Esophagus mucosa (tissue), 1 donor: Measurements from ENCODE around the gene SLC15A3. TPM values are rescaled to one million over a fixed set of nuclear protein-coding genes. Genes with fewer than 3 reads are reported as not detected.
A peak's percentile ranks its signal among the peaks of the same experiment; 100 is the strongest.
"Not testable (repeated sequence)": the region's sequence is repeated elsewhere in the genome, so short reads cannot be mapped to it uniquely, and the experiment has no call there.

ENCODE experiments used
- ATAC-seq: fragments of 200-7000 bp; cut with Tn5 transposase; one replicate; pipeline ENCODE4 v1.9.1; 2020
- total RNA-seq: library from RNA; stranded (reverse); gene quantifications from one replicate; pipeline ENCODE4 v1.2.4, GENCODE V29; 2023
- donor health status: DM: yes; HTN: yes; CAD: no.

Gene SLC15A3
- total RNA-seq, 1 donor from 2014 or later, result 3.9 TPM

DNA sequence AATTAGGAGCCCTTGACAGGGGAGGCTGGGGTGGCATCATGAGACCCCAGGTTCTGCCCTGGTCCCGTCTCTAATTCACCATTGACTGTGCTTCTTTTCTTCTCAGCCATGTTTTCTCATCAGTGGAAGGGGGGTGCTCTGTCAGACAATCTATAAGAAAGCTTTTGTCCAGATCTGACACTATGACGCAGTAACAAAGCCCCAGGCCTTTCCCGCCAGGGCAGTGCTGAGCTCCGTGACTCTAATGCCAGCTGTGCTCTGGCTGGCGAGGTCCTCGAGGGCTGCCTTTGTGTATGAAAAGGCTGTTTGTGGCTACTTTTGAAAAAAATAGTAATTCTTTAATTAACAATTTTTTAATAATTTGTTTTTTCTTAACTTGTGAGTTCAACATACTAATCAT, 22.8 kb upstream of the SLC15A3 start:
- ATAC-seq, result no peak

DNA sequence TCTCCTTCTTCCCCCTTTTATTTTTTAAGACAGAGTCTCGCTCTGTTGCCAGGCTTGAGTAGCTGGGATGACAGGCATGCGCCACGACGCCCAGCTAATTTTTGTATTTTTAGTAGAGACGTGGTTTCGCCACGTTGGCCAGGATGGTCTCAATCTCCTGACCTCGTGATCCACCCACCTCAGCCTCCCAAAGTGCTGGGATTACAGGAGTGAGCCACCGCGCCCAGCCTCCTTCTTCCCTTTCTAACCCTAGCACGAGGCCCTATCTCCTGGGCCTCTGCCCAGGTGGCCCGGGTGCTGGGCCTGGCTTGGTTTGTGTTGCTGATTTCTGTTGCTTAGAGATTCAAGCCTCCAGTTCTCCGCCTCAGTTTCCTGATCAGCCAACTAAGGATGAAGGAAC, 22.3 kb upstream of the SLC15A3 start:
- ATAC-seq, result not testable (repeated sequence)

DNA sequence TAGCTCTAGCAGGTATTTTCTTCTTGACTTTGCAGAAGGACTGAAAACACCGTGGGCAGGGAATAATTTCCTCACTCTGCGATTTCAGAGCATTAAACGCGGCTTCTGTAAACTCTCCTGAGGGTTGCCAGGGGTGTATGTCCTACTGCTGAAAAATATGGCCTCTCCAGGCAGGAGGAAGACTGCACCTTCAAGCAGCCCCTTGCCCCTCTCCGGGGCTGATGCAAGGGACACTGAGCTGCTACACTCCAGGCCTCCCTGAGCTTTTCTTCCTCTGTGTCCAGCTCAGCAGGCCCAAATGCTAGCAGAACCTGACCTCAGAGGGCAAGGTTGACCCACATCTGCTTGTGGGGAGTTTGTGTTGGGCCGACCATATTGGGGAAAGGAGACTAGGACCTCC, 21.7 kb upstream of the SLC15A3 start:
- no peak for ATAC-seq

DNA sequence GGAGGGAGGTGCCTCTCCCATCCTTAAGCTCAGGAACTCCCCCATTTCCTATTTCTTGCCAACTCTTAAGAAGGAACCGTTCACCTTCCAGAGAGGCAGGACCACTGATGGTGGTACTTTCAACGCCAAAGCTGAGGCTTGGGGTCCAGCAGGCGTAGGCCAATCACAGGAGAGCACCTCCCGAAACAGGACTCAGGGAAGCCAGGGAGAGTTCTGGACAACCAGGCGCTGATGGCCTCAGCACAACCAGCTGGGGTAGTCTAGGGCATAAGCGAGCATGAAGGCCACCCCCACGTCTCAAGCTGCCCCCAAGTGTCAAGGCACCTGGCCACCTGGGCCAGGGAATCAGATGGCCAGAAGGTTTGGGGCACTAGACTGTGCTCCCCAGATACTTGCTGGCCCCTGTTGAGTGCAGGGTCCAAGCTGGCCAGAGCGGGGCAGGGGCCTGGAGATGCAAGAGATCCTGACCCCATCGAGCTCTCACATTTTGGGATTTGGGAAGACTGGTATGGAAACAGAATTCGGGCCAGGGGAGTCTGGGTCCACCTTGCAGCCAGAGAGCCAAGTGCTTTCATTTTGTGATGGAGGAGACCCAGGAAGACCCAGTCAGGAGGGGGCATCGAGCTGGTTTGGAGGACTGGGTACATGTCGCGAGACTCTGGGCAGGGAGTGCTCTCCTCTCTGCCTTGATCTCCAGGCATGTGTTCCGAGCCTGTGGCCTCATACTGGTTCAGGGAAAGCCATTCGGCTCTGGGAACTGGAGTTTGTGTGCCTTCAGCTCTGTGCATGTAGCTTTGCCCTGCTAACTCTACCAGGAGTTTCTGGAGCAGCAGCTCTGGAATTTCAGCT, 20.4 kb upstream of the SLC15A3 start:
- ATAC-seq, result no peak

DNA sequence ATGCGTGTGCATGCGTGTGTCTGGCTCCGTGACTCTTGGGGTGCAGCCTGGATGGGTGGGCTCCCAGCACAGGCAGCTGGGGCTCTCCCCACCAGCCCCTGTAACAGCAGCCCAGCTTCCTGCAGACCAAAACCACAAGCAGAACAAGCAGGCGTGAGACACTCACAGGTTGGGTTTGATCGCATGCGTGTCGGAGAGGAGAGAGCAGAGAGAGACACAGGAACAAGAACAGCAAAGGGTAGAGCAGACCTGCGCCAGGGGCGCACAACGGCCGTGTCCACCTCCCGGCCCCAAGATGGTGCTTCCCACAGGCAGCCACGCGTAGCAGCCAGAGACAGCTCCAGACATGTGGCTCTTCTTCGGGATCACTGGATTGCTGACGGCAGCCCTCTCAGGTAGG, 19.5 kb upstream of the SLC15A3 start, which contains the start of gene CD6:
Gene CD6, plus strand, starts transcription at position 161 of the 400 bp plus-strand sequence. Its CDS starts 186 bp downstream, at position 347.
- no peak for ATAC-seq

DNA sequence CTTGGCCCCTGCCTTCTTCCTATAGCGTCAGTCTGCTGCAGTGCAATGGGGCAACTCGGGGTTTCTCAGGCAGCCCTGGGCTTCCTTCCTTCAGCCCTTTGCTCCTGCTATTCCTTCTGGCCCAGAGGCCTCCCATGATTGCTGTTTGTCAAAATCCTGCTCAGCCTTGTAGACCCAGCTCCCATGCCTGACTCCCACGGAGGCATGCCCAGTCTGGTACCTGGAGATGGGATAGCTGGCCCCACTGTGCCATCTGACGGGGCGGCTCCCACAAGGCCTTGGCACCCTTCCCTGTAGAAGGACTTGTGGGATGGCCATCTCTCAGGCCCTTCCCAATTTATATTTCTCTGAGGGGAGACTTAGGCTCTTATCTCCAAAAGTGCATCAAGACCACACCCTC, 18.9 kb upstream of the SLC15A3 start:
- ATAC-seq, result peak; percentile 21

DNA sequence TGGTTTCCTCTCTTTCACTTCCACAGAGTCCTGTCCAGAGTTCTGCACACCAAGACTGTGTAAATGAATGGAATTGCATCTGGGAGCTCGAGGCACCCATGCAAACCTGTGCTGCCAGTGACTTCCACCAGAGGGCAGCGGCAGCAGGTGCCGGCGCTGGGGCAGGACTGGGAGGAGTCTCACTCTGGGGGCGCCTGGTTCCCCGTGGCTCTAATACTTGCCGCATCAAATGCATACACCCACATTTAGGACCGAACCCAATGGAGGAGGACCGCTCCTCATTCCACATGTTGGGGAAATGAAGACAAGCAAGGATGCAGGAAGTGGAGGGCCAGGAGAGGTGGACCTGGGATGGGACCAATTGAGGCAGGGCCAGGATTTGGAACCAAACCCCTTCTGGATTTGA, 18.4 kb upstream of the SLC15A3 start:
- peak; percentile 77 for ATAC-seq

DNA sequence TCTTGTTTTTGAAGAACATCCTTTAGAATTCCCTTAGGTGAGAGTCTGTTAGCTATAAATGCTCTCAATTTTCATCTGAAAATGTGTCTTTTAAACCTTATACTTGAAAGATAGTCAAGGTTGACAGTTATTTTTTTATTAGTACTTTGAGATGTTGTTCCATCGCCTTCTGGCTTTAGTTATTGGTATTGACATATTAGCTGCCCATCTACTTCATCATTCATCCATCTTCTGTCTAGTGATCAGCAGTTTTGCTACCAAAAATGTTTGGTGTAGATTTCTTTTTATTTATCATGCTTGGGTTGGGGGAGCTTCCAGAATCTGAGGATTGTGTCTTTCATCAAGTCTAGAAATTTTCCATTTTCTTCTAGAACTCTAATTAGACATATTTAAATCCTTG, 16.2 kb upstream of the SLC15A3 start:
- ATAC-seq, result no peak

DNA sequence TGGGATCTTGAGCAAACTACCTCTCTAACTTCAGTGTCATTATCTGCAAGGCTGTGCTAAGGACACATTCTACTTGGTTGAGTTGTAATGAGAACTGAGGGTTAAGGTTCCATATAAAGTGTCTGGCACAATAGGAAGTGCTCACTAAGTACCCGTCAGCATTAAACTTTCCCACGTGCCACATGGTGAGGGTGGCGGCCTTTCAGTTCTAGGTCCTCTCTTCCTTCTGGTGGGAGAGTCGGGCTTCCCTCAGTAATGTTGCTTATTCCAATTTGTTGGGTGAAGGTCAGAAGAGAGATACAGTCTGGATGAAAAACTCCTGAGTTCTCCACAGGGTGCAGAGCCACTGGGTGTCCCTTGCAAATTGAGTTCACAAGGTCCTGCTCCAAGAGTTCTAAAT, 14.9 kb upstream of the SLC15A3 start:
- no peak for ATAC-seq

DNA sequence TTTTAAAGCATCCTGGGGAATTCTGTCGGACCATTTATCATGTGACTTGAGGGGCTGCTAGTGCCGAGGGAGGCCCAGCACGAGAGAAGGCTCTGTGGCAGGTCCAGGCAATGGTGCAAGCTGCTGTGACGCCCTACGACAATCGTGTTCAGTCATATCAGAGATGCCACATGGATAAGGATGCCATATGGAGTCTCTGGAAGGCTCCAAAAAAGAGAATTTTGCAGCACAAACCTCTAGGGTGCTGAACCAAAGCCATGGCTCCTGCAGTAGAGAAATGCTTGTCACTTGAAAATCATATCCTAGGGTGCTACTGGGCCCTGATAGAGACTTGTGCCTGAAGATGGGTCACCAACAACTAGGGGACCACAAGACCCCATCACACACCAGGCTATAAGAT, 12.8 kb upstream of the SLC15A3 start:
- ATAC-seq, result no peak

DNA sequence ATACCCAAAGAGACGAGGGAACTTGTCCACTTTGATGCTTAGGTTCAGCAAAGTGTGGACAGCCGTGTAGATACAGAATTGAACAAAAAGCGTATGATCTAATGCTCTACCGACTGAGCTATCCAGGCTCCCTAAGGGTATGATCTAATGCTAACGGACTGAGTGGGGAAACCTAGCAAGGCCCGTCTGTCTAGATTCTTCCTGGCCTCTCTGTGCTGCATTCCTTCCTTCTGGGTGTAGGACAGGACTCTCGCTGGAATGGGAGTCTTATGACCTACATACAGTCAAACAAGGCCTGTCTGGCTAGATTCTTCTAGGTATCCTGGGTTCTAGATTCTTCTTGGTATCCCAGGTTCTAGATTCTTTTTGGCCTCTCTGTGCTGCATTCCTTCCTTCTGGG, 8.4 kb upstream of the SLC15A3 start:
- ATAC-seq, result no peak

DNA sequence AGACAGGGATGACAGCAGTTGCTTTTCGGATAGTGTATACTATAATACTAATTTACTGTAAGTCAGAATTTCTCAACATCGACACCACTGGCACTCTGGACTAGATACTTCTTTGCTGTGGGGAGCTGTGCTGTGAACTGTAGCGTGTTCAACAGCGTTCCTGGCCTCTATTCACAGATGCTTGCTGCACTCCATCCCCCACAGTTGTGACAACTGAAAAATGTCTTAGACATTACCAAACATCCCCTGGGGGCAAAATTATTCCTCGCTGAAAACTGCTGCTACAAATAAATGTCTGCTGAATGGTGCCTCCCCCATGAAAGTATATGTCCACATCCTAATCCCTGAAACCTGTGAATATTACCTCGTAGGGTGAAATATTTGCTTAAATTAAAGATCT, 7.5 kb upstream of the SLC15A3 start:
- ATAC-seq, result no peak

DNA sequence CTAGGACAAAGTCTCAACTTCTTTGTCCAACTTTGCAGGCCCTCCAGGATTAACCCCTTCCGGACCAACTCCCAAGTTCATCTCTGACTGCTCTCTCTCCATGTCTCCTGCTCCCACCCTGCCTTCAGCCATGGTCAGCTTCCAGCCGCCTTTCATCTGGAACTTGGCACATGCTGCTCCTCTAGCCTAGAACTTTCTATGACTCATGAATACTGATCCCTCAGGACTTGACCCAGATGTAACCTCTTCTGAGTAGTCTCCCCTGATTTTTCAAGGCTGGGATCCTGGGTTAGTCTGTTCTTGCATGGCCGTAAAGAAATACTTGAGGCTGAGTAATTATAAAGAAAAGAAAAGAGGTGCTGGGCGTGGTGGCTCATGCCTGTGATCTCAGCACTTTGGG, 5.2 kb upstream of the SLC15A3 start:
- ATAC-seq, result peak; percentile 87

DNA sequence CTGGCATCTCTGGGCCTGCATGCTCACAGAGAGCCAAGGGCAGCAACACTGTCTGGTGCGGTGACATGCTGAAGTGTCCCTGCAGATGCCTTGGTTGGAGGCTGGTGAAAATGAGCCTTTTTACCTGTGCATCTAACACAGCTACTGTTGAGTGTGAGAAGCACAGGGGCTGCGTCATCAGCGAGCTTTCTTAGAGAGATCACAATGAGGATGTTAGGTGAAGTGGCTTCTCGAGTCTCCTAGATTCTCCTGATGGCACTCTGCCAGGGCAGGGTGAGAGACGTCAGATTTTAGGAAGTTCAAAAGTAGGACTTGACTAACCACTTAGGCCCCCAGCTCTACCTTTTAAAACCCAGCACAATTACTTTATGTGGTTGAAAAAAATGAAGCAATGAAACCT, 3.6 kb upstream of the SLC15A3 start:
- no peak for ATAC-seq

DNA sequence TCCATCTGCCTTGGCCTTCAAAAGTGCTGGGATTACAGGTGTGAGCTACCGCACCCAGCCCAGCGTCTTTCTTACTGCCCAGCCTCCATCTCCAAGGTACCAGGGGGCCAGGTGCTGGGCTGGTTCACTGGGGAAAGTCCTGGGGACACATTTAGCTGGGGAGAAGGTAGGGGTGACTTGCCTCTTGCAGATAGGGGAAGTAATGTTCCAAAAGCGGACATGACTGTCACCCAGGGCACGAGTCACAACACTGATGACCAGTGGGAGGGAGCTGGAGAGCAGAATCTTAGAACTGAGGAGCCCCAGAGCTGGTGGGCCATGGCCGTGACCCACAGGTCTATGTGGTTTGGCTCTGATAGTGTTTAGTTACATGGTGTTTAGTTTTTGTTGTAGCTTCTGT, 2.4 kb upstream of the SLC15A3 start:
- no peak for ATAC-seq

DNA sequence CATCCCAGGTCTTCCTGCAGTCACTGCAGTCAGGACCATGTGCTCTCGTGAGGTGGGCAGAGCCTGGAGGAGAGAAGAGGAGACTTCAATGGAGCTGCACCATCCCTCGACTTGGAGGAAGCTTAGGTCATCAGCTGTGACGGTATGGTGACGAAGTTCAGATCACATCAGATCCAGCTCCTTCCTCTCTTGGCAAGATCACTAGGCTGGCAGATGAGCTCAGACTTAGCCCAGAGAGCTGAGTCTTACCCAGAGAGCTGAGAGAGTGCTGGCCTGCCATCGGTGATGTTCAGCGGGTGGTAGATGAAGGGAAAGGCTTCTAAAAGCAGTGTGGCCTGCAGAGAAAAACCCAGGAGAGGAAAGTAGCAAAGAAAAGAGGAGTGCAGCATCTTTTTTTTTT, 1.8 kb upstream of the SLC15A3 start:
- ATAC-seq, result no peak

DNA sequence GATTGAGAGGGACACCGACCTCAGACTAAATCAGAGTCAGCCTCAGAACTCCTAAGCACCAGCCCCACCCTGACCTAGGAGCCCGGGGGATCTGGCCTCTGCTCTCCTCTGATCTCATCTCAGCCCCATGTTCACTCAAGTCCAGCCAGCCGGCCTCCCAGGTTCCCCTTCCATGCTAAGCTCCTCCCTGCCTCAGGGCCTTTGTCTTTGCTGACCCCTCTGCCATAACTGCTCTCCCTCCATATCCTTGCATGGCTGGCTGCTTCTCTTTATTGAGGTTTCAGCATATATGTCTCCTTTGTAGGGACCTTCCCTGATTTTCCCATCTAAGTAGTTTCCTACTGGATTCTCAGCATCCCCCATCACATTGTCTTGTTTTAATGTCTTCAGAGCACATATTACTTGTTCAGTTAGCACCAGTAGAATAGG, 780 bp upstream of the SLC15A3 start:
- no peak for ATAC-seq

DNA sequence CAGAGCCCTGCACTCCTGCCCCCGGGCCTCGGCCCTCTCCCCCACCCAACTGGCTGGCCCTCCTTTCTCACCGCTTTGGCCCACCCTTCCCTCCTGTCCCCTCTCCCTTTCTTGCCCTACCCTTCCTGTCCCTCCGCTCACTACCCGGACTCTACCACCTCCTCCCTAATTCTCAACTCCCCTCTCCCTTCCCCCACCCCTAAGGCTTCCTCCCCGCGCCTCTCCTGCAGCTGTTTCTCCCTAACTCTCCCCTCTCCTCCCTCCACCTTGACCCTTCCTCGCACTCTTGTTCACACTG, 421 bp downstream of the SLC15A3 start:
- ATAC-seq, result peak; percentile 17

DNA sequence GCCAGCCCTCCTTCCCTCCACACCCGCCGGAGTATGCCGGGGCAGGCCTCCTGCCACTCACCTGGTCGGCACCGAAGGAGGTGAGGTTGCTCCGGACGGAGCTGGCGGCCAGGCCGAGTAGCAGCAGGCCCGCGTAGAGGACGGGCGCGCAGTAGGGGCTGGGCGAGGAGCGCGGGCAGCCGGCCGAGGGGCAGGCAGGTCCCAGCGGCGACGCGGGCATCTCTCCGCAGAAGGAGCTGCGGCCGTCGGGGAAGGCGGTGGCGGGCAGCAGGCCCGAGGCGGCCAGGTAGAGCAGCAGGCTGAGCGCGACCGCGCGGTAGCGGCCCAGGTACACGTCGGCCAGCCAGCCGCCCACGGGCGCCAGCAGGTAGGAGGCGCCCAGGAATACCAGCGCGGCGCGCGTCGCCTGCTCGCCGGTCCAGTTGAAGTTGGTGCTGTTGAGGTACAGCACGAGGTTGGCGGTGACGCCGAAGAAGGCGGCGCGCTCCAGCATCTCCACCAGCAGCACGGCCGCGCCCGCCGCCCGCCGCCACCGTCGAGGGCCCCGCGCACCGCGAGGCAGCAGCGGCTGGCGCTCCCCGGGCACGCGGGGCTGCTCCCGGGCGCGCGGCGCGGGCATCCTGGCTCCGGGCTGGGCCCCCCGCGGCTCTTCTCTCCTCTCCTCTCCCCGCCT, 907 bp downstream of the SLC15A3 start:
- peak; percentile 38 for ATAC-seq

DNA sequence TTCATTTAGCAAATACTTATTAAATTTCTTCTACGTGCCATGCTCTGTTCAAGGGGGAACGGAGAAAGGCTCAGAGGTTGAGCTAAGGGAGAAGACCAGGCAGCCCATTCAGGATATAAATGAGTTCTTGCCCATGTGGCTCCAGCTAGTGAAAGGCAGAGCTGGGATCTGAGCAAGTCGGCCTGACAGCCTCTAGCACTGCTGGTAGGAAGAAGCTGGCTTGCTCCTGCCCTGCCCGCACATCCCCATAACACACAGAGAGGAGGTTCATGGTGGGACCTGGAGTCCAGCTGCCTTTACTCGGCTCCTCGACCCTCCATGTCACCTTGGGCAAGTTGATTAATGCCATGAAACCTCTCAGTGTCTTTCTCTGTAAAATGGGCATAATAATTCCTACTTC, 2.0 kb downstream of the SLC15A3 start:
- ATAC-seq, result no peak

DNA sequence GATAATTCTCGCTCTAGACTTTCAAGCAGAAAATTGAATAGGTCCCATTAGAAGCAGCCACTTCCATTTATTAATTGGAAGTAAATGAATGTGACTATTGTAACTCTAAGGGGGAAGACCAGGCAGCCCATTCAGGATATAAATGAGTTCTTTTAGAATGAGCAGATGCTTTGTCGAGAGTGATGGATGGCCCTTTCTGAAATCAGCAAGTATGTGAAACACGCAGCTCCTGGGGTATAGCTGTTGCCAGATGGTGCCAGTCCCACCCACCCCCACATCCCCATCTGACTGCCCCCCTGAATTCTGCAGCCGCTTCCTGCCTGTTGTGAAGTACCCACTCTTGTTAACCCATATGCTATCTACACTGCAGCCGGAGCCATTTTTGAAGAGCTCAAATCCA, 3.7 kb downstream of the SLC15A3 start:
- ATAC-seq, result no peak

DNA sequence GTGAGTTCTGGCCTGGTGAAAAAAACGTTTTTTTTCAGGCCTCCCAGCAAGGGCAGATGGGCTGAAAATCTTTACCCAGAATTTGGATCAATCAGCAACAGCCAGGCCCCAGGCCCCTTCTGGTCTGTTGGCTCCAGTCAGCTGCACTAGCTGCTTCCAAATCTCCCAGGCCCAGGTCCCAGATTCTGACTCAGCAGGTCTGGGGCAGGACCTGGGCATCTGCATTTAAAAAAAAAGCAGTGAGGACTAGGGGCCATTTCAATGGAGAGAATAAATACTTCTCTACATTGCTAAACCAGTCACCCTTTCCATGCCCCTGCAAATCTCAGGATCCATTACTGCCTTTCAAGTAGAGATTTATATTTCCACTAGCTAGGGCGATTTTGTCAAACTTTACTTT, 4.3 kb downstream of the SLC15A3 start:
- no peak for ATAC-seq

DNA sequence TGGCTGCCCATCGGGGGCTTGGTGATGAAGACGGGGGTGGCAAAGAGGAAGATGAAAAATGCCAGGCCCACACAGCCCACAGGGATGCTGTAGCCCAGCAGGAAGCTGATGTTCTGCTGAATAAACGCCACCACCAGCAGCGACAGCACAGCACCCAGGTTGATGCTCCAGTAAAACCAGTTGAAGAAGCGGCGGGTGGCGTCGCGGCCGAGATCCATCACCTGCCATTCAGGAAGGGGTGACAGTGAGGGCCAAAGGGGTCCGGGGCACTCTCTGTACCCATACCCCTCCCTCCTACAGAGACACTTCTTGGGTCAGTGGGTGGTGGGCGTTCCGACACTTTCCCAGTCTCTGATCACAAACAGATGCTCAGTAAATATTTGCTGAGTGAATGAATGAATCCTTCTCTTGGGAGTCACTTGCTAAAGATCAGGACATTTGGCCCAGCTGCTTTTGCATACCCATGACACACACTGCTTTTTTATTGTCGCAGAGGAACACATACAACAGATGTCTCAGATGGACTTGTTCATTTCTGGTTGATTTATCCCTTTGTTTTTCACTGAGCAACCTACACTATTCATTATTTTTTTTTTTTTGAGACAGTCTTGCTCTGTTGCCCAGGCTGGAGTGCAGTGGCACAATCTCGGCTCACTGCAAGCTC, 5.2 kb downstream of the SLC15A3 start:
- ATAC-seq, result no peak

DNA sequence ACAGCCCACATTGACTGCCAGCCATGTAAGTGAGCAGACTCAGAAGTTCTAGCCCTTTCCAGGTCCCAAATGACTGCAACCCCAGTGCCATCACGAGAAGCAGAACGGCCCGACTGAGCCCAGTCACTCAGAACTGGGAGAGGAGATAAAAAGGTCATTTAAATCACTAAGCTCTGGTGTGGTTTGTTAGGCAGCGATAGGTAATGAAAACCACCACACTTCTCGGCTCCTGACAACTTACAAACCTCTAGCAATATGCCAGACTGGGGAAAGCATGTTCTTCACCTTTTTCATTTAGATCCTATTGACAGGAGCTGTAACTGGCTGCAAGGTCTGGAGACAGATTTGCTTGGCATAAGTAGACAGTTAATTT, 6.7 kb downstream of the SLC15A3 start:
- ATAC-seq, result no peak
